ENCODE data around the gene CELF2. TPM values are rescaled to one million over a fixed set of nuclear protein-coding genes. Genes with fewer than 3 reads are reported as not detected.

CELF2 gene
- total and polyA plus RNA-seq, 9 of the 15 experiments (the other 6 are each of a cell fraction or from before 2014, with no cell fraction given): 4.0 to 20.3 (median 11.1) TPM

DNA sequence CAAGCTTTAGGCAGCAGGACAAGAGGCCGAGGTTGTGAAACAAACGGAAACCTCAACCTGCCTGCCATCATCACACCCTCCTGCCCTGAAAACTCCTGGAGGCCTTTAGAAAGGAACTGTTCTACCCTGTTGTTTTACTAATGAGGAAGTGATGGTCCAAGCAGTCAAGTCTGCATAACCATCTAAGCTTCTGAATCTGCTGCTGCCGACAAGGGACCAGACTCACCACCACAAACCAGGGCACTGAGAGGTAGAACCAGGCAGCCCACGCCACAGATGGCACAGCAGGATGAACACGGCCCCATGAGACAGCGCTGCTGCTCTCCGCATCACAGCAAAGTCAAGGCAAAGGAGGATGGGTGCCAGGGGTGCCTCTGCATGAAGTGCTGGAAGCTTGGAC, 209.4 kb downstream of the CELF2 start:
- no TSS peak for BruUV-seq (replicated peaks)
- CTCF ChIA-PET (ENCODE audit: low intra/inter-chr PET ratio): no interaction called here
- POLR2A ChIA-PET: interaction anchor here (1.1 kb wide), 1 partner anchor 11 kb away, joined by 3 read pairs; no protein-coding TSS in a partner anchor
- Histone ChIP-seq H3K4me3 (no peak overlapping the region), H3K36me3 (ENCODE audit: control insufficient read depth, insufficient read depth, low read length) (no peaks in the 10 kb centered on the region), H3K9me3 (replicated peaks; ENCODE audit: control insufficient read depth, insufficient read depth, low read depth, low read length) (no peaks in the 10 kb centered on the region), H3K9me1 (ENCODE audit: control insufficient read depth, insufficient read depth, low read length) (no peaks in the 10 kb centered on the region), H3K27me3 (ENCODE audit: control insufficient read depth in 2 of 2, insufficient read depth in 2 of 2, low read length in 2 of 2) (no peaks in the 10 kb centered on the region; a peak in 1 of 5 replicates), H2AFZ (ENCODE audit: low read depth, low read length) (no peak overlapping the region), H3K9ac (ENCODE audit: insufficient read depth in 1 of 2, low read depth in 2 of 2, low read length in 2 of 2) (no peak overlapping the region), H3K79me2 (ENCODE audit: control insufficient read depth, insufficient read depth, low read length) (no peaks in the 10 kb centered on the region), H3K4me2 (ENCODE audit: insufficient read depth, low read length) (no peak overlapping the region), H3K27ac (ENCODE audit: extremely low read depth, low read depth, low read length) (no peak overlapping the region), H4K20me1 (replicated peaks; ENCODE audit: control insufficient read depth, insufficient read depth, low read length) (no peaks in the 10 kb centered on the region), H3K4me1 (replicated peaks in 1 of 2; ENCODE audit: control insufficient read depth in 2 of 2, insufficient read depth in 2 of 2, low read length in 2 of 2) (peaks cover 3 to 13% of the 10 kb centered on the region in 2 experiments; a peak in 2 of 5 replicates)
- in situ Hi-C loops (cut with MboI) (no loop called here), intact Hi-C loops (cut with micrococcal nuclease) (no loop called here)
- DNase-seq (ENCODE audit: extremely low read depth in 1 of 4, low spot score in 3 of 4) (no peak), FAIRE-seq (no peak), ATAC-seq (no peak)
- TF ChIP-seq SPI1 (IDR thresholded peaks at IDR 0.05; ENCODE audit: borderline replicate concordance, low read depth, low read length) (peak; percentile 61), MCM7 (IDR thresholded peaks at IDR 0.05) (no peak)
- 57% methylated on average over 7 of the region's 7 CpGs for WGBS (ENCODE audit: insufficient coverage, low coverage, missing lambda C conversion rate)

DNA sequence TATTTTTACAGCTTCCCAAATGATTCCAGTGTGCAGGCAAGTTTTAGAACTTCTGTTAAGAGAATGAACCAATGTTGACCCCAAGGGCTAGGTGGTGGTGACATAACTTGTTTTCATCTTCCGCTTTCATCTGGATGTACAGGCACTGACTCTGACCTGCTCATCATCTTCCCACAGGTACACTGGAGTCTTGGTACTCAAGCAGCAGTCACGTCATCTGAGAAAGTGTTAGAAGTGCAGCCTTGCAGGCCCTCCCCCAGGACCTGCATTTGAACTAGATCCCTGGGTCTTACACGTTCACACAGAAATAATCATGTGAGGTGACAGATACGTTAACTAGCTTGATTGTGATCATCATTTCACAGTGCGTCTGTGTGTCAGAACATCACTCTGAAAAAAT, 212.2 kb downstream of the CELF2 start:
- in situ Hi-C loops (cut with MboI) (no loop called here), intact Hi-C loops (cut with micrococcal nuclease) (no loop called here)
- Histone ChIP-seq H3K36me3 (ENCODE audit: control insufficient read depth, insufficient read depth, low read length) (no peaks in the 10 kb centered on the region), H3K27me3 (ENCODE audit: control insufficient read depth in 2 of 2, insufficient read depth in 2 of 2, low read length in 2 of 2) (no peaks in the 10 kb centered on the region; a peak in 2 of 5 replicates), H3K4me2 (ENCODE audit: insufficient read depth, low read length) (no peak overlapping the region), H3K9ac (ENCODE audit: insufficient read depth in 1 of 2, low read depth in 2 of 2, low read length in 2 of 2) (no peak overlapping the region), H3K9me3 (replicated peaks; ENCODE audit: control insufficient read depth, insufficient read depth, low read depth, low read length) (no peaks in the 10 kb centered on the region), H4K20me1 (replicated peaks; ENCODE audit: control insufficient read depth, insufficient read depth, low read length) (no peaks in the 10 kb centered on the region), H3K4me1 (replicated peaks in 1 of 2; ENCODE audit: control insufficient read depth in 2 of 2, insufficient read depth in 2 of 2, low read length in 2 of 2) (peaks cover 3 to 13% of the 10 kb centered on the region in 2 experiments; a peak in 2 of 5 replicates), H3K79me2 (ENCODE audit: control insufficient read depth, insufficient read depth, low read length) (no peaks in the 10 kb centered on the region), H3K4me3 (no peak overlapping the region), H2AFZ (ENCODE audit: low read depth, low read length) (no peak overlapping the region), H3K27ac (ENCODE audit: extremely low read depth, low read depth, low read length) (no peak overlapping the region), H3K9me1 (ENCODE audit: control insufficient read depth, insufficient read depth, low read length) (no peaks in the 10 kb centered on the region)
- 61% methylated on average over 5 of the region's 5 CpGs for WGBS (ENCODE audit: insufficient coverage, low coverage, missing lambda C conversion rate)
- POLR2A ChIA-PET: no interaction called here
- no peak for DNase-seq (ENCODE audit: extremely low read depth in 1 of 4, low spot score in 3 of 4)
- CTCF ChIA-PET (ENCODE audit: low intra/inter-chr PET ratio): no interaction called here
- BruUV-seq (replicated peaks): no TSS peak
- ATAC-seq: no peak
- FAIRE-seq: no peak
- TF ChIP-seq XRCC5 (IDR thresholded peaks at IDR 0.05; ENCODE audit: low read depth, low read length): no peak
- TF ChIP-seq POLR2B (IDR thresholded peaks at IDR 0.05; ENCODE audit: low read depth, partially characterized antibody): no peak
- no peak for TF ChIP-seq PTBP1 (IDR thresholded peaks at IDR 0.05; ENCODE audit: low read depth, low read length)
- TF ChIP-seq DACH1 (IDR thresholded peaks at IDR 0.05; ENCODE audit: partially characterized antibody): no peak
- TF ChIP-seq RBM15 (IDR thresholded peaks at IDR 0.05; ENCODE audit: insufficient read depth, low read length): no peak
- no peak for TF ChIP-seq EHMT2 (IDR thresholded peaks at IDR 0.05)
- no peak for TF ChIP-seq EP400 (IDR thresholded peaks at IDR 0.05)
- no peak for TF ChIP-seq NFXL1 (CRISPR knock-in tag; IDR thresholded peaks at IDR 0.05)
- no peak for TF ChIP-seq ZNF75A (CRISPR knock-in tag; IDR thresholded peaks at IDR 0.05)
- TF ChIP-seq DPF2 (IDR thresholded peaks at IDR 0.05): no peak
- no peak for TF ChIP-seq PML (IDR thresholded peaks at IDR 0.05; ENCODE audit: low read length)
- no peak for TF ChIP-seq GATAD2A (IDR thresholded peaks at IDR 0.05)
- no peak for TF ChIP-seq TEAD2 (tag; IDR thresholded peaks at IDR 0.05)
- TF ChIP-seq, protein P1, sequence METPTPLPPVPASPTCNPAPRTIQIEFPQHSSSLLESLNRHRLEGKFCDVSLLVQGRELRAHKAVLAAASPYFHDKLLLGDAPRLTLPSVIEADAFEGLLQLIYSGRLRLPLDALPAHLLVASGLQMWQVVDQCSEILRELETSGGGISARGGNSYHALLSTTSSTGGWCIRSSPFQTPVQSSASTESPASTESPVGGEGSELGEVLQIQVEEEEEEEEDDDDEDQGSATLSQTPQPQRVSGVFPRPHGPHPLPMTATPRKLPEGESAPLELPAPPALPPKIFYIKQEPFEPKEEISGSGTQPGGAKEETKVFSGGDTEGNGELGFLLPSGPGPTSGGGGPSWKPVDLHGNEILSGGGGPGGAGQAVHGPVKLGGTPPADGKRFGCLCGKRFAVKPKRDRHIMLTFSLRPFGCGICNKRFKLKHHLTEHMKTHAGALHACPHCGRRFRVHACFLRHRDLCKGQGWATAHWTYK (CRISPR knock-in tag; IDR thresholded peaks at IDR 0.05): no peak
- TF ChIP-seq SREBF1 (IDR thresholded peaks at IDR 0.05; ENCODE audit: borderline replicate concordance, low read depth, low read length): no peak
- no peak for TF ChIP-seq PREB (CRISPR knock-in tag; IDR thresholded peaks at IDR 0.05)
- TF ChIP-seq HDAC1 (IDR thresholded peaks at IDR 0.05): no peak

Data from K562 (cell line).